HCT116 (cell line): ENCODE results near the gene PCNT.

Experiments used
- ELF1 ChIP-seq: IDR thresholded peaks from 2 replicates; pipeline ENCODE4 v1.6.1; 2012; ENCODE audit warnings: low read depth, borderline replicate concordance
- TF ChIP-seq, protein P1 (sequence below), 3 experiments: fragments of 200-600 bp in 1 of 3; sonication (generic) in 1 of 3; IDR thresholded peaks in 2 of 3; conservative IDR thresholded peaks in 1 of 3; 2 replicates each; pipeline ENCODE4 v1.5.1; 2012 to 2017; ENCODE audit warnings: low read depth in 2 of 3, low read length in 2 of 3, antibody characterized with exemption in 1 of 3, borderline replicate concordance in 1 of 3, control low read depth in 1 of 3, mild to moderate bottlenecking in 1 of 3, mixed read lengths in 1 of 3, mixed run types in 1 of 3, moderate library complexity in 1 of 3; ENCODE audit not compliant: insufficient read depth in 1 of 3

DNA sequence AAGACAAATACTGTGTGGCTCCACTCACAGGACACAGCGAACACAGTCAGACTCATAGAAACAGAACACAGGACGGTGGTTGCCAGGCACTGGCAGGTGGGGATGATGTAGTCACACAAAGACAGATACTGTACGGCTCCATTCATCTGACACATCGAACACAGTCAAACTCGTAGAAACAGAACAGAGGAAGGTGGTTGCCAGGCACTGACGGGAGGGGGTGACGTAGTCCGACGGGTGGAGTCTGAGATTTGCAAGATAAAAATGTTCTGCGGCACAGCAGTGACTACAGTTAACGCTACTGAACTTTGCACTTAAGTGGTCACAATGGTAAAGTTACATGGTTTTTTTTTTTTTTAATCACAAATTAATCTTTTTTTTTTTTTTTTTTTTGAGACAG lies 19.0 kb upstream of the PCNT start:
- TF ChIP-seq, protein P1, sequence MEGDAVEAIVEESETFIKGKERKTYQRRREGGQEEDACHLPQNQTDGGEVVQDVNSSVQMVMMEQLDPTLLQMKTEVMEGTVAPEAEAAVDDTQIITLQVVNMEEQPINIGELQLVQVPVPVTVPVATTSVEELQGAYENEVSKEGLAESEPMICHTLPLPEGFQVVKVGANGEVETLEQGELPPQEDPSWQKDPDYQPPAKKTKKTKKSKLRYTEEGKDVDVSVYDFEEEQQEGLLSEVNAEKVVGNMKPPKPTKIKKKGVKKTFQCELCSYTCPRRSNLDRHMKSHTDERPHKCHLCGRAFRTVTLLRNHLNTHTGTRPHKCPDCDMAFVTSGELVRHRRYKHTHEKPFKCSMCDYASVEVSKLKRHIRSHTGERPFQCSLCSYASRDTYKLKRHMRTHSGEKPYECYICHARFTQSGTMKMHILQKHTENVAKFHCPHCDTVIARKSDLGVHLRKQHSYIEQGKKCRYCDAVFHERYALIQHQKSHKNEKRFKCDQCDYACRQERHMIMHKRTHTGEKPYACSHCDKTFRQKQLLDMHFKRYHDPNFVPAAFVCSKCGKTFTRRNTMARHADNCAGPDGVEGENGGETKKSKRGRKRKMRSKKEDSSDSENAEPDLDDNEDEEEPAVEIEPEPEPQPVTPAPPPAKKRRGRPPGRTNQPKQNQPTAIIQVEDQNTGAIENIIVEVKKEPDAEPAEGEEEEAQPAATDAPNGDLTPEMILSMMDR (IDR thresholded peaks at IDR 0.05 in 2 of 3, conservative IDR thresholded peaks at IDR 0.05 in 1 of 3; ENCODE audit: borderline replicate concordance in 1 of 3, insufficient read depth in 1 of 3, low read depth in 2 of 3, low read length in 2 of 3), result no peak
- no peak for TF ChIP-seq ELF1
